Measurements from ENCODE around the gene AGBL1.

AGBL1 gene

DNA sequence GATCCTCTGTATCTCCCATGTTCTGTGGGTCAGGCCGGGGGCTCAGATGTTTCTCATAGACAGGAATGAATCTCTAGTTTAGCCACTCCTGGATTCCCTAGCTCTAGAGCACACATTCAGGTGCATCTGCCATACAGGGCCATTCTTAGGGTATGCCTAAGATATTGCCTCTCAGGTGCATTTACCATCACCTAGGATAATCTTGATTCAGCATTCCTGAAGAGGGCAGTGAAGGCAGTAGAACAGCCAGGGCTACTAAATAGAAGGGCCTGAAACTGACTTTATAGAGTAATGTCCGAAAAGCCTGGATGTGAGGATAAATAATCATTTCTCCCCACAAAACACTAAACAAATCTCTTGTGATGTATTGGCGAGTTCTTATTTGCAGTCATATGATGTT lies 882.0 kb downstream of the AGBL1 start:
- no peak overlapping the region for H3K9ac ChIP-seq (ENCODE audit: low read length)
- TF ChIP-seq EZH2phosphoT487 (conservative IDR thresholded peaks at IDR 0.05; ENCODE audit: low read length) = no peak
- TF ChIP-seq, protein P1, sequence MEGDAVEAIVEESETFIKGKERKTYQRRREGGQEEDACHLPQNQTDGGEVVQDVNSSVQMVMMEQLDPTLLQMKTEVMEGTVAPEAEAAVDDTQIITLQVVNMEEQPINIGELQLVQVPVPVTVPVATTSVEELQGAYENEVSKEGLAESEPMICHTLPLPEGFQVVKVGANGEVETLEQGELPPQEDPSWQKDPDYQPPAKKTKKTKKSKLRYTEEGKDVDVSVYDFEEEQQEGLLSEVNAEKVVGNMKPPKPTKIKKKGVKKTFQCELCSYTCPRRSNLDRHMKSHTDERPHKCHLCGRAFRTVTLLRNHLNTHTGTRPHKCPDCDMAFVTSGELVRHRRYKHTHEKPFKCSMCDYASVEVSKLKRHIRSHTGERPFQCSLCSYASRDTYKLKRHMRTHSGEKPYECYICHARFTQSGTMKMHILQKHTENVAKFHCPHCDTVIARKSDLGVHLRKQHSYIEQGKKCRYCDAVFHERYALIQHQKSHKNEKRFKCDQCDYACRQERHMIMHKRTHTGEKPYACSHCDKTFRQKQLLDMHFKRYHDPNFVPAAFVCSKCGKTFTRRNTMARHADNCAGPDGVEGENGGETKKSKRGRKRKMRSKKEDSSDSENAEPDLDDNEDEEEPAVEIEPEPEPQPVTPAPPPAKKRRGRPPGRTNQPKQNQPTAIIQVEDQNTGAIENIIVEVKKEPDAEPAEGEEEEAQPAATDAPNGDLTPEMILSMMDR (IDR thresholded peaks at IDR 0.05; ENCODE audit: insufficient read depth, low read length, poor library complexity, severe bottlenecking) = no peak
- H3K4me2 ChIP-seq (ENCODE audit: low read depth, low read length, poor library complexity, severe bottlenecking) = no peak overlapping the region
- no peaks in the 10 kb centered on the region for H3K36me3 ChIP-seq (ENCODE audit: low read length)
- no peaks in the 10 kb centered on the region for H4K20me1 ChIP-seq (ENCODE audit: low read depth, low read length)
- H3K9me2 ChIP-seq (replicated peaks; ENCODE audit: insufficient read depth, low read length) = no peaks in the 10 kb centered on the region
- no peak overlapping the region for H2AFZ ChIP-seq (ENCODE audit: low read depth, low read length, severe bottlenecking)
- H3F3A ChIP-seq (ENCODE audit: insufficient read depth) = no peaks in the 10 kb centered on the region
- H3K79me2 ChIP-seq (ENCODE audit: insufficient read depth, low read length) = no peaks in the 10 kb centered on the region
- no peak overlapping the region for H3K27ac ChIP-seq (ENCODE audit: low read depth, low read length)
- H3K4me3 ChIP-seq (ENCODE audit: insufficient read depth, low read length, poor library complexity, severe bottlenecking) = no peak overlapping the region
- no peaks in the 10 kb centered on the region for H3K9me3 ChIP-seq (ENCODE audit: insufficient read depth, low read length)
- H3K27me3 ChIP-seq (ENCODE audit: low read length) = no peaks in the 10 kb centered on the region

DNA sequence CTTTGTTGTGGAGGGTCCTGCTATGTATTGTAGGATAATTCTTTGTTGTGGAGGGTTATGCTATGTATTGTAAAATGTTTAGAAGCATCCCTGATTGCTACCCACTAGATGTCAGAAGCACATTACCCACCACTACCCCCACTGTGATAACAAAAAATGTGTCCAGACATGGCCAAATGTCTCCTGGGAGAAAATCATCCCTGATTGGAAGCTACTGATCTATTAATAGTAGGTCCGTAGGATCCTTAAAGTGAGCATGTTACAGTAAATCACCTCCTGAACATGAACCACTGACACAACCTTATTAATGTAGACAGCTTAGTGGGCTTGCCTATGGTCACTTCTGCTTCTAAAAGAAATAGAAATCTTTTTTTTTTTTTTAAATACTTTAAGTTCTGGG lies 884.6 kb downstream of the AGBL1 start:
- Histone ChIP-seq H3K27me3 (ENCODE audit: low read length) (no peaks in the 10 kb centered on the region), H3K4me2 (ENCODE audit: low read depth, low read length, poor library complexity, severe bottlenecking) (no peak overlapping the region), H3K27ac (ENCODE audit: low read depth, low read length) (no peak overlapping the region), H4K20me1 (ENCODE audit: low read depth, low read length) (no peaks in the 10 kb centered on the region), H3K4me3 (ENCODE audit: insufficient read depth, low read length, poor library complexity, severe bottlenecking) (no peak overlapping the region), H3K79me2 (ENCODE audit: insufficient read depth, low read length) (no peaks in the 10 kb centered on the region), H3K9ac (ENCODE audit: low read length) (no peak overlapping the region), H2AFZ (ENCODE audit: low read depth, low read length, severe bottlenecking) (no peak overlapping the region), H3K9me3 (ENCODE audit: insufficient read depth, low read length) (no peaks in the 10 kb centered on the region), H3K36me3 (ENCODE audit: low read length) (no peaks in the 10 kb centered on the region), H3K9me2 (replicated peaks; ENCODE audit: insufficient read depth, low read length) (no peaks in the 10 kb centered on the region), H3F3A (ENCODE audit: insufficient read depth) (no peaks in the 10 kb centered on the region)
- no peak for TF ChIP-seq EZH2phosphoT487 (conservative IDR thresholded peaks at IDR 0.05; ENCODE audit: low read length)

DNA sequence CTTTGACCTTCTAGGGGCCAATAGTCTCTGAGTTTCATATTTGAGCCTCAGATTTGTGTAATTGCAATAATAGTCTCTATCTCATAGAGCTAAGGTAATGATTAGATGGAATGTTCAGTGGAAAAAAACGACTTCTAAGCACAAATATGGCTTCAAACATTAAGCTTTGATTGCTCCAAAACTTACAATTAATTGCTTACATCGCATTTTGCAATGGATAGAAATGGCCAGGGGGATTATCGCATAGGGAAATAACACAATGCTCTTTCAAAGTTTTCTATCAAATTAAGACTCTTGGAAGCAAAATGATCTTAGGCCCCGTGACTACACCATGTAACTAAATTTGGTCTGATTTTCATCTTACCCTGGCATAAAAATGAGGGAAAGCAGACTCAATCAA lies 888.6 kb downstream of the AGBL1 start:
- Histone ChIP-seq H3K9ac (ENCODE audit: low read length) (no peak overlapping the region), H4K20me1 (ENCODE audit: low read depth, low read length) (no peaks in the 10 kb centered on the region), H3K9me3 (ENCODE audit: insufficient read depth, low read length) (no peaks in the 10 kb centered on the region), H3K4me3 (ENCODE audit: insufficient read depth, low read length, poor library complexity, severe bottlenecking) (no peak overlapping the region), H3K4me2 (ENCODE audit: low read depth, low read length, poor library complexity, severe bottlenecking) (no peak overlapping the region), H3K79me2 (ENCODE audit: insufficient read depth, low read length) (no peaks in the 10 kb centered on the region), H3K36me3 (ENCODE audit: low read length) (no peaks in the 10 kb centered on the region), H3F3A (ENCODE audit: insufficient read depth) (no peaks in the 10 kb centered on the region), H3K9me2 (replicated peaks; ENCODE audit: insufficient read depth, low read length) (no peaks in the 10 kb centered on the region), H3K27me3 (ENCODE audit: low read length) (no peaks in the 10 kb centered on the region), H2AFZ (ENCODE audit: low read depth, low read length, severe bottlenecking) (no peak overlapping the region), H3K27ac (ENCODE audit: low read depth, low read length) (no peak overlapping the region)
- TF ChIP-seq EZH2phosphoT487 (conservative IDR thresholded peaks at IDR 0.05; ENCODE audit: low read length) = no peak
- TF ChIP-seq, protein P1 (IDR thresholded peaks at IDR 0.05; ENCODE audit: insufficient read depth, low read length, poor library complexity, severe bottlenecking) = no peak

- Histone ChIP-seq H3K36me3 (ENCODE audit: low read length) (no peaks in the 10 kb centered on the region), H3K79me2 (ENCODE audit: insufficient read depth, low read length) (no peaks in the 10 kb centered on the region), H3F3A (ENCODE audit: insufficient read depth) (no peaks in the 10 kb centered on the region), H3K4me2 (ENCODE audit: low read depth, low read length, poor library complexity, severe bottlenecking) (no peak overlapping the region), H3K9me3 (ENCODE audit: insufficient read depth, low read length) (no peaks in the 10 kb centered on the region), H2AFZ (ENCODE audit: low read depth, low read length, severe bottlenecking) (no peak overlapping the region), H3K27me3 (ENCODE audit: low read length) (no peaks in the 10 kb centered on the region), H3K9ac (ENCODE audit: low read length) (no peak overlapping the region), H3K27ac (ENCODE audit: low read depth, low read length) (no peak overlapping the region), H3K9me2 (replicated peaks; ENCODE audit: insufficient read depth, low read length) (no peaks in the 10 kb centered on the region), H3K4me3 (ENCODE audit: insufficient read depth, low read length, poor library complexity, severe bottlenecking) (no peak overlapping the region), H4K20me1 (ENCODE audit: low read depth, low read length) (no peaks in the 10 kb centered on the region)
- TF ChIP-seq, protein P1 (IDR thresholded peaks at IDR 0.05; ENCODE audit: insufficient read depth, low read length, poor library complexity, severe bottlenecking) = no peak
- TF ChIP-seq EZH2phosphoT487 (conservative IDR thresholded peaks at IDR 0.05; ENCODE audit: low read length) = no peak
Observed at GRCh38 chr15:86969364-86969763, 889.7 kb downstream of the AGBL1 start.

All from SU-DHL-6 (cell line).